GM21367 (cell line): ENCODE results near the gene HK1.

Experiments
- ATAC-seq: cut with Tn5 transposase; IDR thresholded peaks from one replicate; pipeline ENCODE4 v1.9.1; 2021; ENCODE audit not compliant: unreplicated experiment

HK1 gene

GRCh38 chr10:69400936-69401335 is 122.6 kb downstream of the HK1 start:
- no peak for ATAC-seq

GRCh38 chr10:69401416-69401815 is 123.1 kb downstream of the HK1 start:
- ATAC-seq: no peak

GRCh38 chr10:69402386-69402785 is 124.1 kb downstream of the HK1 start:
- ATAC-seq: no peak

GRCh38 chr10:69403066-69403465 is 124.8 kb downstream of the HK1 start:
- no peak for ATAC-seq

GRCh38 chr10:69403519-69403918 is 125.2 kb downstream of the HK1 start:
- ATAC-seq: no peak

GRCh38 chr10:69404786-69405185 is 126.5 kb downstream of the HK1 start:
- ATAC-seq: no peak

GRCh38 chr10:69405221-69405620 is 126.9 kb downstream of the HK1 start:
- no peak for ATAC-seq

GRCh38 chr10:69406302-69406811 is 128.1 kb downstream of the HK1 start:
- ATAC-seq: no peak

- no peak for ATAC-seq
Observed at GRCh38 chr10:69406816-69407580, 128.7 kb downstream of the HK1 start.

GRCh38 chr10:69407621-69408301 is 129.5 kb downstream of the HK1 start:
- no peak for ATAC-seq

GRCh38 chr10:69408318-69409175 is 130.3 kb downstream of the HK1 start:
- peak; percentile 69 for ATAC-seq

GRCh38 chr10:69409176-69409495 is 130.8 kb downstream of the HK1 start:
- ATAC-seq: no peak

- ATAC-seq: peak; percentile 43
Observed at GRCh38 chr10:69409968-69410367, 131.7 kb downstream of the HK1 start.

GRCh38 chr10:69410487-69410886 is 132.2 kb downstream of the HK1 start:
- no peak for ATAC-seq

GRCh38 chr10:69411476-69411875 is 133.2 kb downstream of the HK1 start:
- ATAC-seq: no peak

GRCh38 chr10:69412232-69412790 is 134.0 kb downstream of the HK1 start:
- ATAC-seq: no peak

GRCh38 chr10:69413221-69413865 is 135.0 kb downstream of the HK1 start:
- ATAC-seq: no peak

- no peak for ATAC-seq
Observed at GRCh38 chr10:69414036-69415018, 136.0 kb downstream of the HK1 start.

GRCh38 chr10:69415049-69415448 is 136.8 kb downstream of the HK1 start:
- no peak for ATAC-seq

- ATAC-seq: no peak
Observed at GRCh38 chr10:69415951-69416350, 137.7 kb downstream of the HK1 start.
